CD14-positive monocyte (primary cell): ENCODE results near the gene AASDH. TPM values are rescaled to one million over a fixed set of nuclear protein-coding genes. Genes with fewer than 3 reads are reported as not detected.
"Not testable (repeated sequence)": the region's sequence is repeated elsewhere in the genome, so short reads cannot be mapped to it uniquely, and the experiment has no call there.

Experiments used
- DNase-seq, 3 donors: peaks; one replicate each; pipeline ENCODE4 v3.0.0-alpha.2; 2011 to 2022
- H2AFZ ChIP-seq: 2 replicates; pipeline ENCODE4 v1.6.0; 2012; ENCODE audit warnings: mild to moderate bottlenecking, low read depth, low read length, inconsistent platforms; ENCODE audit not compliant: insufficient read depth, poor library complexity, severe bottlenecking
- H3K27ac ChIP-seq, 2 donors: 1 replicate in 1 of 2; 2 replicates in 1 of 2; pipeline ENCODE4 v1.5.1; 2012 to 2013; ENCODE audit warnings: low read length in 2 of 2, control low read depth in 1 of 2, inconsistent platforms in 1 of 2, low read depth in 1 of 2, mild to moderate bottlenecking in 1 of 2
- H3K27me3 ChIP-seq, 2 donors: one replicate each; pipeline versions ENCODE4 v1.6.0 to v1.6.1; 2011 to 2013; ENCODE audit warnings: low read length in 2 of 2; ENCODE audit not compliant: control insufficient read depth in 2 of 2, insufficient read depth in 2 of 2
- H3K36me3 ChIP-seq, 2 donors: replicated peaks in 1 of 2; 1 replicate in 1 of 2; 2 replicates in 1 of 2; pipeline versions ENCODE4 v1.5.1 to v1.6.1; 2012 to 2013; ENCODE audit warnings: low read length in 2 of 2, control low read depth in 1 of 2, inconsistent platforms in 1 of 2, mild to moderate bottlenecking in 1 of 2; ENCODE audit not compliant: insufficient read depth in 2 of 2, control insufficient read depth in 1 of 2
- H3K4me1 ChIP-seq, 2 donors: 1 replicate in 1 of 2; 2 replicates in 1 of 2; pipeline versions ENCODE4 v1.5.1 to v1.6.1; 2012 to 2013; ENCODE audit warnings: low read length in 2 of 2, control low read depth in 1 of 2, inconsistent platforms in 1 of 2, mild to moderate bottlenecking in 1 of 2, moderate library complexity in 1 of 2; ENCODE audit not compliant: insufficient read depth in 2 of 2, control insufficient read depth in 1 of 2
- H3K4me2 ChIP-seq: replicated peaks from 2 replicates; pipeline ENCODE3; 2012; ENCODE audit warnings: low read length, moderate library complexity, mild to moderate bottlenecking; ENCODE audit not compliant: poor library complexity, severe bottlenecking; ENCODE audit errors: extremely low read depth
- H3K4me3 ChIP-seq, 3 experiments: fragments of 200-600 bp in 1 of 3; sonication (generic) in 1 of 3; replicated peaks in 1 of 3; 1 replicate in 2 of 3; 2 replicates in 1 of 3; pipeline ENCODE4 v1.5.1; 2011 to 2013; ENCODE audit warnings: low read length in 3 of 3, mild to moderate bottlenecking in 3 of 3, control low read depth in 2 of 3, low read depth in 2 of 3, inconsistent platforms in 1 of 3, moderate library complexity in 1 of 3
- H3K79me2 ChIP-seq: 2 replicates; pipeline ENCODE4 v1.6.0; 2012; ENCODE audit warnings: mild to moderate bottlenecking, control low read depth, inconsistent platforms, low read length, moderate library complexity; ENCODE audit not compliant: insufficient read depth
- H3K9ac ChIP-seq: 2 replicates; pipeline ENCODE4 v1.6.0; 2017; ENCODE audit warnings: low read length, mild to moderate bottlenecking; ENCODE audit not compliant: insufficient read depth, poor library complexity, severe bottlenecking
- H3K9me3 ChIP-seq, 2 donors: replicated peaks in 1 of 2; 1 replicate in 1 of 2; 2 replicates in 1 of 2; pipeline versions ENCODE4 v1.5.1 to v1.6.1; 2012 to 2013; ENCODE audit warnings: low read length in 2 of 2, control low read depth in 1 of 2; ENCODE audit not compliant: control insufficient read depth in 1 of 2, insufficient read depth in 1 of 2
- H4K20me1 ChIP-seq: 2 replicates; pipeline ENCODE4 v1.6.0; 2012; ENCODE audit warnings: mild to moderate bottlenecking, low read length, control low read depth, moderate library complexity; ENCODE audit not compliant: insufficient read depth
- H3K27ac Mint-ChIP-seq, 7 donors: one replicate each; pipeline ENCODE4 v1.8.0; 2020; ENCODE audit warnings: mild to moderate bottlenecking in 7 of 7, mixed read lengths in 7 of 7, moderate library complexity in 6 of 7, inconsistent platforms in 2 of 7
- H3K27me3 Mint-ChIP-seq, 3 donors: one replicate each; pipeline ENCODE4 v1.8.0; 2021 to 2022; ENCODE audit warnings: low read depth in 3 of 3, mild to moderate bottlenecking in 3 of 3, mixed read lengths in 3 of 3, moderate library complexity in 3 of 3, inconsistent platforms in 1 of 3
- H3K36me3 Mint-ChIP-seq, 2 donors: one replicate each; pipeline ENCODE4 v1.8.0; 2020; ENCODE audit warnings: mixed read lengths in 2 of 2, inconsistent platforms in 1 of 2, mild to moderate bottlenecking in 1 of 2
- H3K4me1 Mint-ChIP-seq: one replicate; pipeline ENCODE4 v1.8.0; 2020; ENCODE audit warnings: mild to moderate bottlenecking, mixed read lengths
- H3K4me3 Mint-ChIP-seq, 2 donors: one replicate each; pipeline ENCODE4 v1.8.0; 2020; ENCODE audit warnings: mild to moderate bottlenecking in 2 of 2, mixed read lengths in 2 of 2, moderate library complexity in 1 of 2
- H3K9me3 Mint-ChIP-seq, 7 donors: one replicate each; pipeline ENCODE4 v1.8.0; 2020 to 2022; ENCODE audit warnings: mixed read lengths in 7 of 7, mild to moderate bottlenecking in 6 of 7, moderate library complexity in 6 of 7, inconsistent platforms in 2 of 7
- CTCF ChIP-seq: fragments of 200-600 bp; IDR thresholded peaks from one replicate; pipeline ENCODE4 v1.8.0; 2022; ENCODE audit warnings: antibody characterized with exemption, mild to moderate bottlenecking
- WGBS: methylation state at CpG from one replicate; pipeline ENCODE4 v1.1.5; 2013; ENCODE audit warnings: missing lambda C conversion rate; ENCODE audit not compliant: insufficient coverage; 5-methylcytosine and 5-hydroxymethylcytosine counted together
- intact Hi-C, 2 donors: fragments of 100-400 bp; cut with micrococcal nuclease; formaldehyde crosslinking; loops; one replicate each; pipeline versions ENCODE4 v1.15.0 to v1.15.1; 2023
- polyA plus RNA-seq, 3 donors: library from polyadenylated mRNA; depleted of rRNA in 1 of 3; unstranded in 2 of 3; stranded (reverse) in 1 of 3; fragments of 300-500 nt in 2 of 3; fragments of >200 nt in 1 of 3; fragmentation: Illumina TruSeq in 2 of 3; gene quantifications; 1 replicate in 2 of 3; 2 replicates in 1 of 3; pipeline ENCODE4 v1.2.3, GENCODE V29; 2012 to 2021

AASDH gene
- polyA plus RNA-seq, 3 donors: 5.9 to 6.9 (median 6.2) TPM

- Histone ChIP-seq H3K27ac (no peak overlapping the region), H3K36me3 (peaks cover 25 to 61% of the 10 kb centered on the region in 2 donors), H3K27me3 (no peaks in the 10 kb centered on the region), H3K4me1 (no peaks in the 10 kb centered on the region), H3K4me2 (no peak overlapping the region), H3K9me3 (no peaks in the 10 kb centered on the region), H4K20me1 (no peaks in the 10 kb centered on the region), H3K79me2 (no peaks in the 10 kb centered on the region), H3K9ac (no peak overlapping the region), H3K4me3 (no peak overlapping the region), H2AFZ (no peak overlapping the region)
- H3K36me3 Mint-ChIP-seq: peaks cover 31 to 41% of the 10 kb centered on the region in 2 donors
- intact Hi-C loops: no loop called here
- H3K9me3 Mint-ChIP-seq: peaks cover 0 to 7% (median 2%) of the 10 kb centered on the region in 7 donors
- peak overlapping the region in 1 of 7 donors; percentile 10 for H3K27ac Mint-ChIP-seq
- no peak for DNase-seq
- no peaks in the 10 kb centered on the region for H3K4me1 Mint-ChIP-seq
- no peaks in the 10 kb centered on the region for H3K27me3 Mint-ChIP-seq
- WGBS: no CpG with 5 or more reads among the region's 3 CpGs
- no peak overlapping the region for H3K4me3 Mint-ChIP-seq
- no peak for TF ChIP-seq CTCF
Observed at GRCh38 chr4:56370377-56370776, 16.9 kb downstream of the AASDH start.

- Mint-ChIP-seq H3K9me3 (peaks cover 16 to 27% (median 22%) of the 10 kb centered on the region in 7 donors), H3K36me3 (peaks cover 35 to 49% of the 10 kb centered on the region in 2 donors)
- H3K4me3 ChIP-seq, H3K9ac ChIP-seq, DNase-seq, H3K79me2 ChIP-seq, H4K20me1 ChIP-seq, H3K4me3 Mint-ChIP-seq, H3K4me2 ChIP-seq, H2AFZ ChIP-seq, H3K4me1 Mint-ChIP-seq, intact Hi-C loops, H3K9me3 ChIP-seq, H3K27ac Mint-ChIP-seq, H3K4me1 ChIP-seq, H3K27me3 Mint-ChIP-seq, H3K27me3 ChIP-seq, H3K27ac ChIP-seq: not testable (repeated sequence)
- H3K36me3 ChIP-seq: peaks cover 5 to 29% of the 10 kb centered on the region in 2 donors
- 98% methylated on average over 7 of the region's 12 CpGs for WGBS
Observed at GRCh38 chr4:56362981-56363380, 24.3 kb downstream of the AASDH start.
